Keratinocyte (primary cell): ENCODE results near the gene ANAPC16.

Source experiments
- EZH2 ChIP-seq: IDR thresholded peaks from one replicate; pipeline ENCODE4 v1.6.1; 2012; ENCODE audit warnings: inconsistent platforms, mild to moderate bottlenecking, low read length, moderate library complexity
- TF ChIP-seq, protein P1 (sequence below), 3 experiments: IDR thresholded peaks in 1 of 3; conservative IDR thresholded peaks in 1 of 3; optimal IDR thresholded peaks in 1 of 3; 2 replicates in 2 of 3; 3 replicates in 1 of 3; pipeline versions ENCODE3 to v1.5.1; 2011; ENCODE audit warnings: low read length in 3 of 3, mild to moderate bottlenecking in 3 of 3, moderate library complexity in 2 of 3, control low read depth in 1 of 3, inconsistent platforms in 1 of 3; ENCODE audit not compliant: insufficient read depth in 2 of 3; ENCODE audit errors: extremely low read depth in 1 of 3

DNA sequence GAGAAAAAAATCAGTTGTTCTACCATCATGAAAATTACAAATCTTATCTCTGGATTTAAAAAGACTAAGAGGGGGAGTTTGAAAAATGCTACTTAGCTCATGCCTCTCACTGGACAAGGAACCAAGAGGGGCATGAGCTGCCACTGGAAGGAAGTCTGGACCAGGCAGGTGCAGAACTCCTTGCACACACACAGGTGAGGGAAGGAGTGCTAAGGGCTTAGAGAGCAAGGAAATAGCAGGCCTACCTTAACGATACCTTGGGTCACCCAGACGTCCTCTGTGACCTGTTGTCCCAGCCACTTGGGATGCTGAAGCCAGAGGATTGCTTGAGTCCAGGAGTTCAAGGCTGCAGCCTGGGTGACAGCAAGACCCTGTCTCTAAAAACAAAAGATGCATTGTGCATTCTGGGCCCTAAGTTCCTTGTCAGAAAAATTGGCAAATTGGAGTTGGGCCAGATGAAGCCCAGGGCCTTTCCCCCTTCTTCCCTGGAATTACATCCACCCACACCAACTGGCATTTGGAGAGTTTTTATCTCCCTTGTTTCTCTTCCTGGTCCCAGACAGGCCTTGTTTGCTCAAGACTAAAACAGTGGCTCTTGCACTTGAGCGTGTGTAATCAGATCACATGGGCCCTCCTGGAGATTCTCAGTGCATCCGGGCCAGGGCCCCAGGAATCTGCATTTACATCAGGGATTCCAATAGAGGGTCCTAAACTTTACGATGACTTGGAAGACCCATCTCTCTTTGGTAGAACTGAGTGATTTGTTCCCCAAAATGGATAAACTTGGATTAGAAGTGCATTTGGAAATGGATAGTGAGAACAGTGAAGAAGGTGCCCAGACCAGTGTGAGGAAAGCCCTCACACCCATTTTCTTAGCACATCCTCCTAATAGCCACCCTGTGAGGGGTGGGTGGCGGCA is 60.9 kb downstream of the ANAPC16 start:
- TF ChIP-seq, protein P1, sequence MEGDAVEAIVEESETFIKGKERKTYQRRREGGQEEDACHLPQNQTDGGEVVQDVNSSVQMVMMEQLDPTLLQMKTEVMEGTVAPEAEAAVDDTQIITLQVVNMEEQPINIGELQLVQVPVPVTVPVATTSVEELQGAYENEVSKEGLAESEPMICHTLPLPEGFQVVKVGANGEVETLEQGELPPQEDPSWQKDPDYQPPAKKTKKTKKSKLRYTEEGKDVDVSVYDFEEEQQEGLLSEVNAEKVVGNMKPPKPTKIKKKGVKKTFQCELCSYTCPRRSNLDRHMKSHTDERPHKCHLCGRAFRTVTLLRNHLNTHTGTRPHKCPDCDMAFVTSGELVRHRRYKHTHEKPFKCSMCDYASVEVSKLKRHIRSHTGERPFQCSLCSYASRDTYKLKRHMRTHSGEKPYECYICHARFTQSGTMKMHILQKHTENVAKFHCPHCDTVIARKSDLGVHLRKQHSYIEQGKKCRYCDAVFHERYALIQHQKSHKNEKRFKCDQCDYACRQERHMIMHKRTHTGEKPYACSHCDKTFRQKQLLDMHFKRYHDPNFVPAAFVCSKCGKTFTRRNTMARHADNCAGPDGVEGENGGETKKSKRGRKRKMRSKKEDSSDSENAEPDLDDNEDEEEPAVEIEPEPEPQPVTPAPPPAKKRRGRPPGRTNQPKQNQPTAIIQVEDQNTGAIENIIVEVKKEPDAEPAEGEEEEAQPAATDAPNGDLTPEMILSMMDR (optimal IDR thresholded peaks at IDR 0.05 in 1 of 3, IDR thresholded peaks at IDR 0.05 in 1 of 3, conservative IDR thresholded peaks at IDR 0.05 in 1 of 3; ENCODE audit: extremely low read depth in 1 of 3, insufficient read depth in 2 of 3, low read length in 3 of 3): no peak
- TF ChIP-seq EZH2: no peak
